ENCODE data around the gene EBF4.

- TF ChIP-seq, protein P1, sequence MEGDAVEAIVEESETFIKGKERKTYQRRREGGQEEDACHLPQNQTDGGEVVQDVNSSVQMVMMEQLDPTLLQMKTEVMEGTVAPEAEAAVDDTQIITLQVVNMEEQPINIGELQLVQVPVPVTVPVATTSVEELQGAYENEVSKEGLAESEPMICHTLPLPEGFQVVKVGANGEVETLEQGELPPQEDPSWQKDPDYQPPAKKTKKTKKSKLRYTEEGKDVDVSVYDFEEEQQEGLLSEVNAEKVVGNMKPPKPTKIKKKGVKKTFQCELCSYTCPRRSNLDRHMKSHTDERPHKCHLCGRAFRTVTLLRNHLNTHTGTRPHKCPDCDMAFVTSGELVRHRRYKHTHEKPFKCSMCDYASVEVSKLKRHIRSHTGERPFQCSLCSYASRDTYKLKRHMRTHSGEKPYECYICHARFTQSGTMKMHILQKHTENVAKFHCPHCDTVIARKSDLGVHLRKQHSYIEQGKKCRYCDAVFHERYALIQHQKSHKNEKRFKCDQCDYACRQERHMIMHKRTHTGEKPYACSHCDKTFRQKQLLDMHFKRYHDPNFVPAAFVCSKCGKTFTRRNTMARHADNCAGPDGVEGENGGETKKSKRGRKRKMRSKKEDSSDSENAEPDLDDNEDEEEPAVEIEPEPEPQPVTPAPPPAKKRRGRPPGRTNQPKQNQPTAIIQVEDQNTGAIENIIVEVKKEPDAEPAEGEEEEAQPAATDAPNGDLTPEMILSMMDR (conservative IDR thresholded peaks at IDR 0.05 in 1 of 2, IDR thresholded peaks at IDR 0.05 in 1 of 2; ENCODE audit: extremely low read depth in 1 of 2, insufficient read depth in 1 of 2, low read depth in 1 of 2, low read length in 2 of 2) = no peak
- TF ChIP-seq EZH2 (IDR thresholded peaks at IDR 0.05; ENCODE audit: borderline replicate concordance, low read length) = no peak
These were observed 54.2 kb downstream of the EBF4 start for GRCh38 chr20:2746636-2747265.

Data from mammary epithelial cell (primary cell).